NCI-H69 (cell line): ENCODE results near the gene DTNA.

Experiments
- DNase-seq: peaks from one replicate; lab custom pipeline; 2025; lab: John Stamatoyannopoulos, UW

Gene DTNA

GRCh38 chr18:34859496-34859895, 149.4 kb downstream of the DTNA start:
- no peak for DNase-seq

DNA sequence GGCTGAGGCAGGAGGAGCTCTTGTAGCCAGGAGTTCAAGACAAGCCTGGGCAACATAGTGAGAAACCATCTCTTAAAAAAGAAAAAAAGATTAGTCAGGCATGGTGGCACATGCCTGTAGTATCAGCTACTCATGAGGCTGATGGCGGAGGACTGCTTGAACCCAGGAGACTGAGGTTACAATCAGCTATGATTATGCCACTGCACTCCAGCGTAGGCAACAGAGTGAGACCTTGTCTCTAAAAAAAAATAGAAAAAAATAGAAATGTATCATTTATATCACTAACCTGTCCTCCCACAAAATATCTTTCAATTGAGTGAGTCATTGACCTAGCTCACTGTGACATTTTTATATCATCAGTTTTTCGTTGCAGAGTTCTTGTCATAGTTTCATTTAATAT, 152.5 kb downstream of the DTNA start:
- no peak for DNase-seq

- DNase-seq = no peak
Observed at GRCh38 chr18:34863702-34864101, 153.6 kb downstream of the DTNA start.

GRCh38 chr18:34864836-34865497, 154.9 kb downstream of the DTNA start:
- no peak for DNase-seq

DNA sequence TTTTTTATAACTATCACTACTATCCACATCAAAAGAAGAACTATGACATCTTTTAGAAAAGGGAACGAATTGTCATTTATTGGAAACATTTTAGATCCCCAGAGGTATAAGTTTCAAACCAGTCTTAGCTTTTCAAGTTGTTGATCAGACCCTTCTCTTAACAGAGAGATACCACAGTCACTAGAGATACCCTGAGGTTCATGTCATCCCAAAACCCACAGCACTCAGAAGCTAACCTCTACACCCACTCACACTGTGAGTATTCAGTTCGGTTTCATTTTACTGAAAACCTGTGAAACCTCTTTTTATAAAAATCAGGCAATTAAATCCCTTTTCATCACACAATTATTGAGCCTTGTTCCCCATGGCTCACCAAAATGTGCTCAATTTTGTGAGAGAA, 156.2 kb downstream of the DTNA start:
- DNase-seq = no peak

- peak; percentile 29 for DNase-seq
Observed at GRCh38 chr18:34866739-34867138, 156.6 kb downstream of the DTNA start.

GRCh38 chr18:34867520-34867919, 157.4 kb downstream of the DTNA start:
- peak; percentile 99 for DNase-seq

- DNase-seq = peak; percentile 66
Observed at GRCh38 chr18:34870555-34871310, 160.6 kb downstream of the DTNA start.

DNA sequence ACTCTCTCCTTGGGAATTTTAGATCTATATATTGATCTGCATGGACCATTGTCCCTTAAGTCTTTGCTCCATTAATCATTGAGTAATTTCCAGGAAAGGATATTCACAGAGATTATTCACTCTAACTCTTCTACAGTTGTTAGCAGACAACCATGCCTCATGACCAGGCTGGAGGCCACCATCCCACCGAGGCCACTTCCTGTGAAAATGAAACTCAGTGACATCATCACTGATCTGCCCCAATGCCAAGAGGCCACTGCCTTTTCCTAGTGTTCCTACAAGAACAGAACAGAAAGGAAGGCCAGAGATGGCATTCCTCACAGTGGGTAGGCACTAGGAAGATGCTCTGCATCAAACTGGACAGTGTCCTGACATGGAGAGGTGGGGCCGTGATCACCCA, 161.3 kb downstream of the DTNA start:
- peak; percentile 56 for DNase-seq

DNA sequence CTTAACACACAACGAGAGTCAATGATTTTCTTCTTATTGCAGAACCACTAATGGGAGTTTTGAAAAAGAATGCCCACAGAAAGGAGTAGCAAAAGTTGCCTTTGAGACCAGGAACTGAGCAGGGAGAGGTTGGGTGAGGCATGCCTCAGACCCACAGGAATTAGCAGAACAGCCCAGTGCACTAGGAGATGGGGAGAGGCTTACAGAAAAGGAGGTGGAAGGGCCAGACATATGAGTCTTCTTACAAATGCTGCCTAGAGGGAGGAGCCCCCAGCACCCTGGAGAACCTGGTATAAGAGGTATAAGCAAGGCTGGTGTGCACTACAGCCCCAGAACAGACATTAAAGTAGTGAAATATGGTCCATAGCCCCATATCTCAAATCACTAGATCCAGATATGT, 162.0 kb downstream of the DTNA start:
- no peak for DNase-seq

GRCh38 chr18:34873986-34874580, 164.0 kb downstream of the DTNA start:
- no peak for DNase-seq

DNA sequence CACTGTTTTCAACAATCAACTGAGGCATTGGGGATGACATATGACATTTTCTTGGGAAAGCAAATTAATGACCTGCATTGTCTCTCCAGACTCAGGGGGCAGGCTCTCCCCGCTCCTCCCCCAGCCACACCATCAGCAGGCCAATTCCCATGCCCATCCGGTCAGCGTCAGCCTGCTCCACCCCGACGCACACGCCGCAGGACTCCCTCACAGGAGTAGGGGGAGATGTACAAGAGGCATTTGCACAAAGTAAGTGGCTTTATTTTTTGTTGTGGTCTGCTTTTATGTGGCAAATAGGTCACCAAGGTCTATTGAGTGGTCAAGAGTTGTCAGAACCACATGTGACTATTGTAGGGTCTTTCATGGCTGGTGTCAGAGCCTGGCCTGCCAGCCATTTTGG, 165.1 kb downstream of the DTNA start:
- no peak for DNase-seq

DNA sequence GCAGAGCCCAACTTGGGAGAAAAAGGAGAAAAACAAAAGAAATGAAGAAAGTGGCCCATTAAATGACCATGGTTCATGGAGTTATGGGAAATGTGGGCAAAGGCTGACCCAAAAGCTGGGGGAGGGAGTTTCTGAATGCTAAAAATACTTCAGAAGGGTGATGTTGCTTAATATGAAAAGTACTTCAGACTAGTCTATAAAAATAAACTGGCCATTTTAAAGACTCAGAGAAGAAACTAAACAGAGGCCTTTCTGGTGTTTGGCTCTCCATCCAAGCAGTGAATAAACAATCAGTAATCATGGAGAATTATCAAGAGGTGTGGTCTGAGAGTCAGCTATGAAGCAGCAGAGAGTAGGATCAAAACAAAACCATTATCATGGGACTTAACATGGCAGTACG, 170.3 kb downstream of the DTNA start:
- DNase-seq = no peak

- peak; percentile 31 for DNase-seq
Observed at GRCh38 chr18:34880882-34881834, 171.1 kb downstream of the DTNA start.

GRCh38 chr18:34884436-34884835, 174.3 kb downstream of the DTNA start:
- DNase-seq = no peak

GRCh38 chr18:34886177-34886576, 176.1 kb downstream of the DTNA start:
- no peak for DNase-seq

- DNase-seq = no peak
Observed at GRCh38 chr18:34887881-34888580, 177.9 kb downstream of the DTNA start.

- DNase-seq = no peak
Observed at GRCh38 chr18:34890486-34891085, 180.5 kb downstream of the DTNA start.

- DNase-seq = no peak
Observed at GRCh38 chr18:34892379-34892778, 182.3 kb downstream of the DTNA start.

- no peak for DNase-seq
Observed at GRCh38 chr18:34893239-34893638, 183.1 kb downstream of the DTNA start.

- peak; percentile 32 for DNase-seq
Observed at GRCh38 chr18:34901299-34901698, 191.2 kb downstream of the DTNA start.
